Lower lobe of right lung (tissue), 2 donors: Measurements from ENCODE around the gene CDK12. TPM values are rescaled to one million over a fixed set of nuclear protein-coding genes. Genes with fewer than 3 reads are reported as not detected.
"Not testable (repeated sequence)": the region's sequence is repeated elsewhere in the genome, so short reads cannot be mapped to it uniquely, and the experiment has no call there.

Experiments used
- ATAC-seq, 2 donors: fragments of 200-7000 bp; cut with Tn5 transposase; one replicate each; pipeline ENCODE4 v1.9.1; 2020 to 2022; ENCODE audit warnings: mild to moderate bottlenecking in 2 of 2, moderate library complexity in 2 of 2
- DNase-seq: peaks from one replicate; pipeline ENCODE4 v3.0.0-alpha.2; 2020
- H3K27ac ChIP-seq: fragments of 200-600 bp; one replicate; pipeline ENCODE4 v1.8.0; 2022
- H3K27me3 ChIP-seq: fragments of 200-600 bp; one replicate; pipeline ENCODE4 v1.8.0; 2022; ENCODE audit warnings: low read depth
- H3K36me3 ChIP-seq: fragments of 200-600 bp; one replicate; pipeline ENCODE4 v1.8.0; 2022; ENCODE audit warnings: mild to moderate bottlenecking
- H3K4me1 ChIP-seq: fragments of 200-600 bp; one replicate; pipeline ENCODE4 v1.8.0; 2022
- H3K4me3 ChIP-seq: fragments of 200-600 bp; one replicate; pipeline ENCODE4 v1.8.0; 2022; ENCODE audit warnings: mild to moderate bottlenecking
- H3K9me3 ChIP-seq: fragments of 200-600 bp; one replicate; pipeline ENCODE4 v1.8.0; 2022
- intact Hi-C: fragments of 100-400 bp; cut with DNase I; formaldehyde crosslinking; loops from one replicate; pipeline ENCODE4 v1.11.0; 2022
- total RNA-seq: library from RNA; stranded (reverse); fragmentation: NEBNext Ultra II Directional; extraction: Animal tissue kit (Norgen Biotek cat#: 25700); gene quantifications from one replicate; pipeline ENCODE4 v1.2.1, GENCODE V29; 2021
- TF ChIP-seq, protein P1 (sequence below): fragments of 200-600 bp; IDR thresholded peaks from one replicate; pipeline ENCODE4 v1.8.0; 2022; ENCODE audit warnings: antibody characterized with exemption, mild to moderate bottlenecking
- donor health status: DM: no; HTN: yes; CAD: no; lungs with severe emphysema.

Gene CDK12
- total RNA-seq, 1 donor from 2014 or later = 53.7 TPM

DNA sequence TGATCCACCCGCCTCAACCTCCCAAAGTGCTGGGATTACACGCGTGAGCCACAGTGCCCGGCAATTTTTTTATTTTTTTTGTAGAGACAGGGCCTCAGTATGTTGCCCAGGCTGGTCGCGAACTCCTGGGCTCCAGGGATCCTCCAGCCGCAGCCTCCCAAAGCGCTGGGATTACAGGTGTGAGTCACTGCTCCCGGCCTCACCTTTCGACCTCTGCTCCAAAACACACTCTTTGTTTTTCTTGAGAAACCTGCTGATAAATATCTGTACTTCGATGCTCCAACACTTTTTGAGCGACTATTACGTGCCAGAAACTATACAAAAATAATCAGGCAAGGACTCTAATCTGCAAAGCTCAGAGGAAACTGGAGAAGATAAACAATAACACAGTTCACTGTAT, 11.2 kb upstream of the CDK12 start:
- no peak for DNase-seq
- peak overlapping the region; percentile 66 for H3K4me3 ChIP-seq
- peaks cover 33% of the 10 kb centered on the region for H3K36me3 ChIP-seq
- no peak overlapping the region for H3K27ac ChIP-seq
- H3K27me3 ChIP-seq = no peaks in the 10 kb centered on the region
- no peaks in the 10 kb centered on the region for H3K9me3 ChIP-seq
- intact Hi-C loops = no loop called here
- no peak for ATAC-seq
- H3K4me1 ChIP-seq = peaks cover 14% of the 10 kb centered on the region
- TF ChIP-seq, protein P1, sequence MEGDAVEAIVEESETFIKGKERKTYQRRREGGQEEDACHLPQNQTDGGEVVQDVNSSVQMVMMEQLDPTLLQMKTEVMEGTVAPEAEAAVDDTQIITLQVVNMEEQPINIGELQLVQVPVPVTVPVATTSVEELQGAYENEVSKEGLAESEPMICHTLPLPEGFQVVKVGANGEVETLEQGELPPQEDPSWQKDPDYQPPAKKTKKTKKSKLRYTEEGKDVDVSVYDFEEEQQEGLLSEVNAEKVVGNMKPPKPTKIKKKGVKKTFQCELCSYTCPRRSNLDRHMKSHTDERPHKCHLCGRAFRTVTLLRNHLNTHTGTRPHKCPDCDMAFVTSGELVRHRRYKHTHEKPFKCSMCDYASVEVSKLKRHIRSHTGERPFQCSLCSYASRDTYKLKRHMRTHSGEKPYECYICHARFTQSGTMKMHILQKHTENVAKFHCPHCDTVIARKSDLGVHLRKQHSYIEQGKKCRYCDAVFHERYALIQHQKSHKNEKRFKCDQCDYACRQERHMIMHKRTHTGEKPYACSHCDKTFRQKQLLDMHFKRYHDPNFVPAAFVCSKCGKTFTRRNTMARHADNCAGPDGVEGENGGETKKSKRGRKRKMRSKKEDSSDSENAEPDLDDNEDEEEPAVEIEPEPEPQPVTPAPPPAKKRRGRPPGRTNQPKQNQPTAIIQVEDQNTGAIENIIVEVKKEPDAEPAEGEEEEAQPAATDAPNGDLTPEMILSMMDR = no peak

DNA sequence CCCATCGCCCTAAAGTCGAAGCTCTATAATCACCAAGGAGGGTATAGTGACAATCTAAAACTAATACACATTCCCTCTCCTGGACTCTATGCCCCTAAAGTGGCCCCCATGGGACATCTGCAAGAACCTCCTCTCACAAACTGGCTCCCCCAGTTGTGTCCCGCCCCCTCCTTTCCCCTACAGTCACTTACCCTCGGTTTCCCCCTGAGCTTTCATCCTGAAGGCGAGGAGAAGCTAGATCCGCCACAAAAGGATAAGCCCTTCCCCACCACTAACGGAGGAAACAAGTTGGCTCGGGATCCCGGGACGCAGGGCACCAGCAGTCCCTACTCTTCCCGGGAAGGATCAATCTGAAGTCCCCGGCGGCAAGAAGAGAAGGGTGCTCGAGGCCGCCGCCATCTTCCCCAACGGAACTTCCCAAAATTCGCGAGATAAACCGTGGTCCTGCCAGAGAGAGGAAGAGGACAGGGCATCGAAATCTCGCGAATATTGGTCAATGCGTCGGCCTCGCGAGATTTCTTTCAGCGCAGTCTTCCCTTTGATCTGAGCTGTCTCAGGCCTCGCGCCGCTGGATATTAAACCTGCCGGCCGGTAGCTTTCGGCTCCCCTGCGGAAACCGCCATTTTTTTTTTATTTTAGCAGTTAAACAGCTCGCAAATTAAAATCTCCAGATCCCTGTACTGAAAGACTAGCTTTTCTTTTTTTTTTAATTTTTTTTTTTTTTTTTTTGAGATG, 10.3 kb upstream of the CDK12 start, which contains the start of gene MED1:
Gene MED1 (minus strand): TSS at position 417 of the 735 bp plus-strand sequence. CDS start 201 bp downstream, at position 216.
- TF ChIP-seq, protein P1 = no peak
- Histone ChIP-seq H3K36me3 (peaks cover 24% of the 10 kb centered on the region), H3K27ac (peak within 1 kb of the TSS; percentile 77)

DNA sequence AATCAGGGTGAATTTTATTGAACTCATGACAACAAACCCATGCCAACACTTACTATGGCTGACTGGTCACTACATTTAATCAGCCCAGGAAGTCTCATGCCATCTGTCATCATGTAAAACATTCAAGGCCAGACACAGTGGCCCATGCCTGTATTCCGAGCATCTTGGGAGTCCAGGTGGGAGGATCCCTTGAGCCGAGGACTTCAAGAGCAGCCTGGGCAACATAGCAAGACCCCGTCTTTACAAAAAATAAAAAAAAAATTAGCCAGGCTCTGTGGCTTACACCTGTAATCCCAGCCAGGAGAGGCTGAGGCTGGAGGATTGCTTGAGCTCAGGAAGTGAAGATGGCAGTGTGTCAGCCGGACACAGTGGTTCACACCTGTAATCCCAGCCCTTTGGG, 5.4 kb upstream of the CDK12 start:
- Histone ChIP-seq H3K36me3 (no peaks in the 10 kb centered on the region), H3K27me3 (no peaks in the 10 kb centered on the region), H3K27ac (no peak overlapping the region), H3K9me3 (no peaks in the 10 kb centered on the region), H3K4me1 (peaks cover 12% of the 10 kb centered on the region), H3K4me3 (no peak overlapping the region)
- TF ChIP-seq, protein P1 = no peak
- intact Hi-C loops = no loop called here
- no peak for DNase-seq
- ATAC-seq = no peak

More for the DNA sequence above, 10.3 kb upstream of the CDK12 start, which contains the start of gene MED1:
- DNase-seq (peak; percentile 95), ATAC-seq (peak; percentile 98 to 100)
- Histone ChIP-seq H3K9me3 (no peaks in the 10 kb centered on the region), H3K4me1 (peaks cover 14% of the 10 kb centered on the region), H3K4me3 (peak within 1 kb of the TSS; percentile 66), H3K27me3 (no peaks in the 10 kb centered on the region)
- intact Hi-C loops = no loop called here

DNA sequence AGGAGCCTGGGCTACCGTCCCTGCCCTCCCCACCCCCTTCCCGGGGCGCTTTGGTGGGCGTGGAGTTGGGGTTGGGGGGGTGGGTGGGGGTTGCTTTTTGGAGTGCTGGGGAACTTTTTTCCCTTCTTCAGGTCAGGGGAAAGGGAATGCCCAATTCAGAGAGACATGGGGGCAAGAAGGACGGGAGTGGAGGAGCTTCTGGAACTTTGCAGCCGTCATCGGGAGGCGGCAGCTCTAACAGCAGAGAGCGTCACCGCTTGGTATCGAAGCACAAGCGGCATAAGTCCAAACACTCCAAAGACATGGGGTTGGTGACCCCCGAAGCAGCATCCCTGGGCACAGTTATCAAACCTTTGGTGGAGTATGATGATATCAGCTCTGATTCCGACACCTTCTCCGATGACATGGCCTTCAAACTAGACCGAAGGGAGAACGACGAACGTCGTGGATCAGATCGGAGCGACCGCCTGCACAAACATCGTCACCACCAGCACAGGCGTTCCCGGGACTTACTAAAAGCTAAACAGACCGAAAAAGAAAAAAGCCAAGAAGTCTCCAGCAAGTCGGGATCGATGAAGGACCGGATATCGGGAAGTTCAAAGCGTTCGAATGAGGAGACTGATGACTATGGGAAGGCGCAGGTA, 762 bp downstream of the CDK12 start:
- DNase-seq (no peak), ATAC-seq (peak; percentile 43 to 48)
- intact Hi-C loops = no loop called here
- Histone ChIP-seq H3K27ac (peak overlapping the region; percentile 98), H3K27me3 (no peaks in the 10 kb centered on the region), H3K4me3 (peak overlapping the region; percentile 98), H3K4me1 (peaks cover 38% of the 10 kb centered on the region), H3K36me3 (peaks cover 5% of the 10 kb centered on the region), H3K9me3 (no peaks in the 10 kb centered on the region)
- TF ChIP-seq, protein P1 = no peak

DNA sequence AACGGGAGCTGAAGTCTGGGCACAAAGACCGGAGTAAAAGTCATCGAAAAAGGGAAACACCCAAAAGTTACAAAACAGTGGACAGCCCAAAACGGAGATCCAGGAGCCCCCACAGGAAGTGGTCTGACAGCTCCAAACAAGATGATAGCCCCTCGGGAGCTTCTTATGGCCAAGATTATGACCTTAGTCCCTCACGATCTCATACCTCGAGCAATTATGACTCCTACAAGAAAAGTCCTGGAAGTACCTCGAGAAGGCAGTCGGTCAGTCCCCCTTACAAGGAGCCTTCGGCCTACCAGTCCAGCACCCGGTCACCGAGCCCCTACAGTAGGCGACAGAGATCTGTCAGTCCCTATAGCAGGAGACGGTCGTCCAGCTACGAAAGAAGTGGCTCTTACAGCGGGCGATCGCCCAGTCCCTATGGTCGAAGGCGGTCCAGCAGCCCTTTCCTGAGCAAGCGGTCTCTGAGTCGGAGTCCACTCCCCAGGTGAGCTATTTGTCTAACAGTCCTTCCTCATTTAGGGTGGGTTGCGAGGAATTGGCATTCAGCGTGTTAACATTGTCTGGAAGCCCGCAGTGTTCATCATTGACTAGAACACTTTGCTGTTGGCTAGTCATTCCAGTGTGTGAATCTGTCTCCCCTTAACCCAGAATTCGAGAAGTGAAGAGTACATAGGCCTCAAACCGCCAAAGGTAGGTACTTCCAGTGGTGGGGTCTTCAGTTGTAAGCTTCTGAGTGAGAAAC, 1.5 kb downstream of the CDK12 start:
- peak; percentile 52 for DNase-seq
- H3K4me1 ChIP-seq = peaks cover 43% of the 10 kb centered on the region
- intact Hi-C loops = no loop called here

DNA sequence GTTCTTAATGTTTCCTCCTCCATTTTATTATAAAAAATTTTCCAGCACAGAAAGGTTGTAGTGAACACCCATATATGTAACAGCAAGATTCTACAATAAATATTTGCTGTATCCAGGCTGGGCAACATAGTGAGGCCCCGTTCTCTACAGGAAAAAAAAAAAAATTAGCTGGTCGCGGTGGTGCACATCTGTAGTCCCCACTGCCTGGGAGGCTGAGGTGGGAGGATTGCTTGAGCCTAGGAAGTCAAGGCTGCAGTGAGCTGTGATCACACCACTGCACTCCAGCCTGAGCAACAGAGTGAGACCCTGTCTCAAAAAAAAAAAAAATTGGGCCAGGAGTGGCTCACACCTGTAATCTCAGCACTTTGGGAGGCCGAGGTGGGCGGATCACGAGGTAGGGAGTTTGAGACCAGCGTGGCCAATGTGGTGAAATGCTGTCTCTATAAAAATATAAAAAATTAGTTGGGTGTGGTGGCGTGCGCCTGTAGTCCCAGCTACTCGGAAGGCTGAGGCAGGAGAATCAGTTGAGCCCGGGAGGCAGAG, 3.4 kb downstream of the CDK12 start:
- Histone ChIP-seq H3K36me3 (peaks cover 26% of the 10 kb centered on the region), H3K4me3 (peak overlapping the region; percentile 98), H3K4me1 (peaks cover 43% of the 10 kb centered on the region)
- ATAC-seq, H3K27ac ChIP-seq, H3K9me3 ChIP-seq, intact Hi-C loops, H3K27me3 ChIP-seq, DNase-seq: not testable (repeated sequence)

More for the DNA sequence above, 1.5 kb downstream of the CDK12 start:
- Histone ChIP-seq H3K4me3 (peak overlapping the region; percentile 98), H3K36me3 (peaks cover 13% of the 10 kb centered on the region), H3K9me3 (no peaks in the 10 kb centered on the region), H3K27me3 (no peaks in the 10 kb centered on the region), H3K27ac (peak overlapping the region; percentile 98)
- TF ChIP-seq, protein P1 = no peak
- peak in 1 of 2 donors; percentile 1 for ATAC-seq

DNA sequence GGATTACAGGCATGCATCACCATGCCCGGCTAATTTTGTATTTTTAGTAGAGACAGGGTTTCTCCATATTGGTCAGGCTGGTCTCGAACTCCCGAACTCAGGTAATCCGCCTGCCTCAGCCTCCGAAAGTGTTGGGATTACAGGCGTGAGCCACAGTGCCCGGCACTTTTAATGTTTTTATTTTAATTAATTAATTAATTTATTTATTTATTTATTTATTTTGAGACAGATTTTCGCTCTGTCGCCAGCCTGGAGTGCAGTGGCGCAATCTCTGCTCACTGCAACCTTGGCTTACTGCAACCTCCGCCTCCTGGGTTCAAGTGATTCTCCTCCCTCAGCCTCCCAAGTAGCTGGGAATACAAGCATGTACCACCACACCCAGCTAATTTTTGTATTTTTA, 7.3 kb downstream of the CDK12 start:
- H3K27ac ChIP-seq, intact Hi-C loops, DNase-seq, H3K27me3 ChIP-seq, H3K9me3 ChIP-seq, ATAC-seq, H3K4me3 ChIP-seq: not testable (repeated sequence)
- peaks cover 65% of the 10 kb centered on the region for H3K36me3 ChIP-seq
- peaks cover 32% of the 10 kb centered on the region for H3K4me1 ChIP-seq
